ENCODE data around the gene IFT122.
"Not testable (repeated sequence)": the region's sequence is repeated elsewhere in the genome, so short reads cannot be mapped to it uniquely, and the experiment has no call there.

Gene IFT122

GRCh38 chr3:129439817-129440617 is at the start of gene IFT122, which contains the start of gene MBD4:
Gene IFT122 (plus strand): TSS chr3:129440224. CDS start chr3:129440331, 107 bp downstream.
Gene MBD4 (minus strand): TSS chr3:129439948. CDS start chr3:129439833, 115 bp downstream.
- Histone ChIP-seq H3K27me3 (replicated peaks) (no peaks in the 10 kb centered on the region), H3K36me3 (replicated peaks) (peaks cover 2% of the 10 kb centered on the region), H3K4me3 (ENCODE audit: low read depth, low read length) (peak within 1 kb of the TSS; percentile 97), H3K27ac (peak within 1 kb of the TSS; percentile 93)
- peak; percentile 99 for DNase-seq
- peak; percentile 2 for TF ChIP-seq CTCF (IDR thresholded peaks at IDR 0.05; ENCODE audit: low read depth, low read length, missing control alignments)
- in situ Hi-C loops (cut with HindIII; ENCODE audit: low pct_ligation_motif_present, low sequenced_read_pairs): no loop called here

GRCh38 chr3:129391583-129391982 is 48.4 kb upstream of the IFT122 start:
- H3K27ac ChIP-seq; DNase-seq; in situ Hi-C loops (cut with HindIII; ENCODE audit: low pct_ligation_motif_present, low sequenced_read_pairs); H3K4me3 ChIP-seq (ENCODE audit: low read depth, low read length); H3K27me3 ChIP-seq (replicated peaks): not testable (repeated sequence)
- peaks cover 24% of the 10 kb centered on the region for H3K36me3 ChIP-seq (replicated peaks)

GRCh38 chr3:129392106-129392887 is 47.7 kb upstream of the IFT122 start:
- not testable (repeated sequence) for DNase-seq; H3K4me3 ChIP-seq (ENCODE audit: low read depth, low read length)
- H3K36me3 ChIP-seq (replicated peaks): peaks cover 23% of the 10 kb centered on the region

GRCh38 chr3:129393271-129393670 is 46.8 kb upstream of the IFT122 start:
- TF ChIP-seq CTCF (IDR thresholded peaks at IDR 0.05; ENCODE audit: low read depth, low read length, missing control alignments): no peak
- Histone ChIP-seq H3K27me3 (replicated peaks) (no peaks in the 10 kb centered on the region), H3K27ac (no peak overlapping the region), H3K4me3 (ENCODE audit: low read depth, low read length) (no peak overlapping the region), H3K36me3 (replicated peaks) (peaks cover 19% of the 10 kb centered on the region)
- in situ Hi-C loops (cut with HindIII; ENCODE audit: low pct_ligation_motif_present, low sequenced_read_pairs): no loop called here
- no peak for DNase-seq

More at GRCh38 chr3:129392106-129392887, 47.7 kb upstream of the IFT122 start:
- H3K27ac ChIP-seq; H3K27me3 ChIP-seq (replicated peaks); in situ Hi-C loops (cut with HindIII; ENCODE audit: low pct_ligation_motif_present, low sequenced_read_pairs): not testable (repeated sequence)

- in situ Hi-C loops (cut with HindIII; ENCODE audit: low pct_ligation_motif_present, low sequenced_read_pairs); H3K27me3 ChIP-seq (replicated peaks); DNase-seq; H3K4me3 ChIP-seq (ENCODE audit: low read depth, low read length); H3K27ac ChIP-seq: not testable (repeated sequence)
- H3K36me3 ChIP-seq (replicated peaks): peaks cover 19% of the 10 kb centered on the region
Measured at GRCh38 chr3:129393760-129394564, 46.1 kb upstream of the IFT122 start.

- TF ChIP-seq CTCF (IDR thresholded peaks at IDR 0.05; ENCODE audit: low read depth, low read length, missing control alignments): no peak
- in situ Hi-C loops (cut with HindIII; ENCODE audit: low pct_ligation_motif_present, low sequenced_read_pairs): no loop called here
Measured at GRCh38 chr3:129398803-129399144, 41.2 kb upstream of the IFT122 start.

More at GRCh38 chr3:129398803-129399144, 41.2 kb upstream of the IFT122 start:
- no peak for DNase-seq
- H3K36me3 ChIP-seq (replicated peaks): no peaks in the 10 kb centered on the region
- H3K27ac ChIP-seq: peak overlapping the region; percentile 95
- H3K4me3 ChIP-seq (ENCODE audit: low read depth, low read length): peak overlapping the region; percentile 84
- no peaks in the 10 kb centered on the region for H3K27me3 ChIP-seq (replicated peaks)

Data from brain microvascular endothelial cell (primary cell).